ENCODE results near the gene ASB11.

ASB11 gene

DNA sequence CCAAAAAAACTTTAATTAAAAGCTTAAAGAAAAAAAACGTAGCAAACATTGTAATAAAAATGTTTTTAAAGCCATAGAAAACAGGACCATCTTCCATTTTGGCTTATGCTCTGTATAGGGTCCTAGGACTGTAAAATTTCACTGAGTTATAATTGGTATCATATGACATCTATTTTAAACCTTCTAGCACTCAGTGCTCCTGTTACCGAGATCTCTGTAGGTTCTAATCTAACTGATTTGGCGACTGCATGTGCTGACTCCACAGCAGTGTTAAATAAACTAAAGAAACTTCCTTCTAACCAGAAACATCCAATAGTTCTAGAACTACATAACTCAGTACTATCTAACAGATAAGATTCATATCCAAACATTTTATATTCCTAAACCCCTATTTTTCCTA is at the start of gene ASB11:
Gene ASB11, minus strand, starts transcription at position 132 of the 400 bp plus-strand sequence. Its CDS starts 35 bp downstream, at position 97.
- in situ Hi-C loops (cut with HindIII; ENCODE audit: low sequenced_read_pairs) = no loop called here

DNA sequence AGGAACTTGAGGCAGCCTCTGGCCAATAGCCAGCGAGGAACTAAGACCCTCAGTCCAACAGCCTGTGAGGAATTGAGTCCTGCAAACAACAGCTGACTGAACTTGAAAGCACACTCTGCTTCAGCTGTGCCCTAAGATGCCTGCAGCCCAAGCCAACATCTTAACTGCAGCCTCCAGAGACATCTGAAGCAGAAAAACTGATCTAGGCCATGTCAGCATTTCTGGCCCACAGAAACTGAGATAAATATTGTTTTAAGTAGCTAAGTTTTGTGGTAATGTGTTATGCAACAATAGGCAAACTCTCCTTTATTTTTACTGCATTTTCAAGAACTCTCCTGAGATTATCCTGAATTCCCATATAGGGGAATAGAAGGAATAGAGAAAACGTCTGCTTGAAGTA is 44.3 kb upstream of the ASB11 start:
- in situ Hi-C loops (cut with HindIII; ENCODE audit: low sequenced_read_pairs) = no loop called here

DNA sequence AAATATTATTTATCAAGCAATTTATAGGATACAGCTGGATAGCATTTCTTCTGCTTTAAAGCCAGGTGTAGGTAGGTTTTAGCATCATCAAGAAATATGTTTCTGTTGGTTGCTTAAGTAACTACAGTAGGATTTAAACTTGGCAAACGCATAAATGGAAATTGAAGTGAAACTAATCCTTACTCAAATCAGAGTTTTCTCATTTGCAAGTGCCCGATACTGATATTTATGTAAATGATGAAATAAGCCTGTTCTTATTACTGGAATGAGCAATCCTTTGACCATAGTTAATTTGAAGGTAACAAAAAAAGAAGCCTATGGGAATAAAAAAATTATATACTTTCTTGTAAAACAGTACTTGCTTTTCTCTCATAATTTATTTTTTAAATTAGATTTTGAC is 43.1 kb upstream of the ASB11 start:
- in situ Hi-C loops (cut with HindIII; ENCODE audit: low sequenced_read_pairs) = no loop called here

DNA sequence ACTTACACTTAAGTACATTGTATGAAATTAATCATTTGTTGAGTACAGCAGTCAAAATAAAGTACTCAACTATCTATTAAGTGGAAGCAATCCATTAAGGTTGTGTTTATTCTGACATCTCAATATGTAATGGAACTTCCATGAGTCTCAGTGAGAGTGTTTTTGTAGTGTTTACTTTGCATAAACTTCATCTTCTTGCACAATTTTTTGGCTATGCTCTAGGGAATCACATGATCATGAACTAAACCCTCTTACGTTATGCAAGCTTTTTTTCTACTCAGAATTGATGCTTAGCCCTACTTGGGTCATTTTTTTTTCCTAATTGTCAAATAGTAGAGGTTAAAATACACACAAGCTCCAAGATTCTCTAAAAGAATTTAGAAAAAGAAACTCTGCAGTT is 41.0 kb upstream of the ASB11 start:
- in situ Hi-C loops (cut with HindIII; ENCODE audit: low sequenced_read_pairs) = no loop called here

GRCh38 chrX:15350329-15350996 is 35.0 kb upstream of the ASB11 start:
- in situ Hi-C loops (cut with HindIII; ENCODE audit: low sequenced_read_pairs) = no loop called here

- in situ Hi-C loops (cut with HindIII; ENCODE audit: low sequenced_read_pairs) = no loop called here
Measured at GRCh38 chrX:15349046-15349445, 33.6 kb upstream of the ASB11 start.

DNA sequence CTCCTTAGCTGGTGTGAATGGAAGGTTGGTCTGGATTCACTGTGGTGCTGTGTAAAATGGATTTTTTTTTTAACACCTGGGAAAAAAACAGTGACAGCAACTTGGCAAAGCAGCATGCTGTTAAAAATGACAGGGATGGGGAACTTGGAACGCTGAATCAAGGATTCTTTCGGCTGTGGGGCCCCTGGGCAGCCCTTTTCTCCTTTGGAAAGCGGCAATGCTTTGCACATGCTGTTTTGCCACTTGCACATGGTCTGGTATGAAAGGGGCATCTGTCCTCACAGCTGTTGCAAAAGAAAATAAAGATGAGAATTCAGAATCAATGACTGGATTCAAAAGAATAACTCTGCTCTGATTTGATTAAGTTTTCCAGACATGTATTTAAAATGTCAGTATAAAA is 30.5 kb upstream of the ASB11 start:
- in situ Hi-C loops (cut with HindIII; ENCODE audit: low sequenced_read_pairs) = no loop called here

DNA sequence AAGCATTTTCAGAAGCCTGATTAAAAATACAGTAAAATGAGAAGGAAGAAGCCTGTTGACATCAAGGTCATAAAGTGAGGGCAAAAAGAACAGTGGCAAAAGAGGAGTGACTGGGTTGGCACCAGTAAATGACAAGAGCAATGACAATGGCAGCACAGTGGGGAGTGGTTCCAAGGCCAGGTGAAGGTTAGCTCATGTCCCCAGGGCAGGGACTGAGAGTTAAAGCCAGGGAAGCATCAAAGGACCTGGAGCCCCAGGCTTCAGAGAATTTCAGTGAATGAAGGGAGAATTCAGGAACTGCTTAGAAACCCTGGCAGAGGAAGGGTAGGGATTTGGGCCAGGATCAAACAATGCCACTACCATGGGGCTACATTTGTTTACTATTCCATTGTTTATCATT is 28.7 kb upstream of the ASB11 start:
- in situ Hi-C loops (cut with HindIII; ENCODE audit: low sequenced_read_pairs) = no loop called here

DNA sequence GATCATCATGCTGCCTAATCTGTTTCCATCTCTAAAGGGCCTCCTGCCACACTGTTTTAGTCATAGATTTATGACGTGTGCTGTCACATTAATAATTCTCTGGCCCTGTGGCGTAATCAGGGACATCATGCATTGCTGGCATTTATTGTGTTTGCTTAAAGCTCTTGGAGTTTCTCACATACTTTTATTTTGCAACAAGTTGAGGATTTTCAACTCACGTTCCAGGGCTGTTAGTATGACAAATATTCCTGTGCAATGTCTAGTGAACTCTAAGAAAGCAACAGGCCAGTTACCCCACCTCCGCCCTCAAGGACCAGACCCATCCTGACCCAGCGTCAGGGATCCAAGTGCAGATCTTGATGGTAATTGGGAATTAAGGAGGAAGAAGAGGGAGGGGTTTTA is 27.6 kb upstream of the ASB11 start:
- in situ Hi-C loops (cut with HindIII; ENCODE audit: low sequenced_read_pairs) = no loop called here

DNA sequence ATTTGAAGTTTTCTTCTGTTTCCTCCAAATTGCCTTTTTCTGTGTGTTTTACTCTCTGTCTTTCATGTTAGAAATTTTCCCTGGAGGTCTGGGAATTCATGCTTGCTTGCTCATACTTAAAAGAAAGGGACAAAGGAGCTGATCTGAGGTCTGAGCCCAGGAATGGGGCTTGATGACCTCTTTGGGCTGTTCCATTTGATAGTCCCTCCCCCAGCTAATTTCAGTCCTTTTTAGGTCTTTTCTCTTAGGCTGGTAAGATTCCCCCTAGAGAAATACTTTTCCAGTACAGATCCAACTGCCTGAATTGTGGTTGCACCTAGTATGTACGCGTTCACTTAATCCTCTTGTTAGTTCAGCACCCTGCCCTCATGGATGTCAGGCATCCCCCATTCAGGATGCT is 25.4 kb upstream of the ASB11 start:
- in situ Hi-C loops (cut with HindIII; ENCODE audit: low sequenced_read_pairs) = no loop called here

- in situ Hi-C loops (cut with HindIII; ENCODE audit: low sequenced_read_pairs) = no loop called here
Measured at GRCh38 chrX:15336023-15336413, 20.6 kb upstream of the ASB11 start.

GRCh38 chrX:15335135-15336022 is 19.9 kb upstream of the ASB11 start, which contains the start of gene PIGA:
Gene PIGA, minus strand, starts transcription at chrX:15335523. Its CDS starts 3,593 bp downstream, at chrX:15331930.
- in situ Hi-C loops (cut with HindIII; ENCODE audit: low sequenced_read_pairs) = no loop called here

DNA sequence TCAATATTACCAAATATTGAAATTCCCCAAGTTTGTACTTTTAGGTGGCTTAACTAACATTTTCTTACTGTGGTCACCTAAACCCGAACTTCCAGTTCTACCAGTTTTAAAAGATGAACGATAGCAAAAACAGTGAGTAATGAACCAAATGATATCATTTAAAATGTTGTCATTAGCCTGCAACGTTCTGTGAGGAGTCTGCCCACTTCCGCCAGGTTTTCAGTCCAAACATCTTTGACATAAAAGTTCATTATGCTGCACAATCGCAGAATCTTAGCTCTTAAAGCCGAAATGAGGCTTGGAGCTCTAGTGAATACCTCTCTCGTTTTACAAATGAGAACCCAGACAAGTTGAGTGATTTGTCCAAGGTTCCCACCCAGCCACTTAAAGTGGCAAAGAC is 19.1 kb upstream of the ASB11 start:
- in situ Hi-C loops (cut with HindIII; ENCODE audit: low sequenced_read_pairs) = no loop called here

DNA sequence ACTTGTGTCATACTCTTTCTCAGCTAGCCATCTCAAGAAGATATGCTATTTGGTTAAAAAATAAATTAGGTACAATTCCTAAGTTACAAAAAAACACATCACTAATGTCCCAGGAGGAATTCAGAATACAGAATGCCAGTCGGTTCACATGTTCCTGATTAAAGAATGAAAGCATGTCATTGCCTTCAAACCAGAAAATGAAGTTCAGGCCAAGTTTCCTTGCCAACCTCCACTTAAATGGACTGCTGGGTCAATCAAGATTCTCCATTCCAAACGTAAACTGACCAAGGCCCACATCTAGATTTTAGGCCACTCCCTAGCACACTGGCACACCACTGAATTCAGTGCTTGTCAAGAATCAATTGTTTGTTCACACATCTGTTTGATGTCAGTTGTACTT is 13.4 kb upstream of the ASB11 start:
- in situ Hi-C loops (cut with HindIII; ENCODE audit: low sequenced_read_pairs) = no loop called here

DNA sequence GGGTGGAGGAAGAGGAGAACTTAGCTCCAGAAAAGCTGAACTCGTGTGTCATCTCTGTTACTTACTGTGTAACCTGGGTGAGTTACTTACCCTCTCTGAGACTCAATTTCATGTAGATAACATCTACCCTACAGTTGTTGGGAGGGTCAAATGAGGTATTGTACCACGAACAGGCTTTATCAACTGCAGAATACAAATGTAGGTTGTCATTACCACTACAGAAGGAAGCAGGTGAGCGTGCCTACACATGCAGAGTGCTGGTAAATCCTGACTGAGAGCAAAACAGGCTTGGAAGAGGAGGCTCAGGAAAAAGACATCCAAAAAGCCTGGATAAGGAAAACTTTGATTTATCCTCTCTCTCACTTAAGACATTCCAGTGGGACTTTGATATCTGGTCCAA is 12.7 kb upstream of the ASB11 start:
- in situ Hi-C loops (cut with HindIII; ENCODE audit: low sequenced_read_pairs) = no loop called here

DNA sequence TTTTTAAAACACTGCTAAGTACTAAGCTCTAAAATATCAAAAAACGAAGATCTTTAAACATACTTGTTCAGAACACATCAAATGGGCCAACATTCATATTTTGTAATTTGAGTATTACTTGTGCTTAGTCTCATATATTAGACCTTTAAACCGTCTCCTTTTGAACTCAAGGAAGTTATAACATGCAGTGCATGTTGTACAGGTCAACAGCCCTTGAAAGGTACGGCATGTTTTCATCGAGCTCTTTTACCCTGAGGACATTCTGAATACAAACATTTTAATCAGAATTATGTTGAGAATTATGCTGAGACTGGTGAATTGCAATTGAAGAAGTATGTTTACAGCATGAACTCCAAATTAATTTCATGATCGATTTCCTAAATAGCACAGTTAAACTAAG is 7.0 kb upstream of the ASB11 start:
- in situ Hi-C loops (cut with HindIII; ENCODE audit: low sequenced_read_pairs) = no loop called here

DNA sequence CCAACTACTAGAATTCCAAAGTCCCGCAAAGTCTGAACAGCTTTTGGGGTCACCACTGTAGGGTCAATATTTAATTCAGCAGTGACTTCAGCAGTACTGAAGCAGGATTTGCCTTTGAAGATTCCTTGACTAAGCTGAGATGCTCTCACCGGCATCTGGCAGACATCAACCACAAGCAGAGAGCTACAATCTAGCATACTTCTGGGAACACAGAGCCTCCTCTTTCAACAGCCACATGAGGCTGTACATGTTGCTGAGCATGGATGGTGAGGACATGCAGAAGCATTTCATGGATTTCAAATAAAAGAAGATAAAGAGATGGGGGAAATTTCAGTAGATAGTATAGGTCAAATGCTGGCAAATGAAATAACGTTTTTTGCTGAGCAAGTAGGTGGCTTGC is 6.6 kb upstream of the ASB11 start:
- in situ Hi-C loops (cut with HindIII; ENCODE audit: low sequenced_read_pairs) = no loop called here

- in situ Hi-C loops (cut with HindIII; ENCODE audit: low sequenced_read_pairs) = no loop called here
Measured at GRCh38 chrX:15321447-15321846, 6.0 kb upstream of the ASB11 start.

GRCh38 chrX:15320297-15320696 is 4.9 kb upstream of the ASB11 start:
- in situ Hi-C loops (cut with HindIII; ENCODE audit: low sequenced_read_pairs) = no loop called here

DNA sequence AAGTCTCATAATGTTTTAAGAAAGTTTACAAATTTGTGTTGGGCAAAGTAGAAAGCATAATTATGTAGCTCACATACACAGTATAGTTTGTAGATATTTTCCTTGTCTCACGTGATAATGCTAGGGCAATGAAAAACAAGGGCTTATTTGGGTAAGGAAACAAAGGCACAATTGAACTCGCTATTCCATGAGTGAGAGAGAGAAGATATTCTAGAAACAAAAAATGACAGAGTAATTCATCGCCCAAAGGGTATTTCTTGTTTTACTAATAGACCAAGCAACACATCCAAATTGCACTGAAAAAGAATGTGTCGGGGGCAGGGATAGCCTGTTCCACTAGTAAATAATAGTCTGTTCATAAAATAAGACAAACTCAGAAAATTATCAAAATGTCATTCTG is 3.6 kb upstream of the ASB11 start:
- in situ Hi-C loops (cut with HindIII; ENCODE audit: low sequenced_read_pairs) = no loop called here

DNA sequence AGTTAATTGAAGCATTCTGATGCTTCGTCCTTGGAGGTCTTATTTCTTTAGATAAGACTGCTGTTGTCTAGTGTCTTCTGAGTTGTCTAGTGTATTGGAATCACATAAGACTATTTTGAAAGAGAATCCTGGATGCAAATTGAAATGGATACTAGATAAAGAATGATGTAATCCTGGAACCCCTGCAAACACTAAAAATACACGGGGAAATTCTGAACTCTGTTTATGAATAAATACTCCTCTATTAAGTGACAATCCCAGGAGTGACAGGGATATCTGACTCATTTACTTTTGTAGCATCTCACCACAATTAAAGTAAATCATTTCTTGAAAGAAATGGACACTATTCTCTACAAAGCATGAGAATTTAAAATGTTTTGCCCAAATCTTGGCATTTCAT is 968 bp downstream of the ASB11 start:
- in situ Hi-C loops (cut with HindIII; ENCODE audit: low sequenced_read_pairs) = no loop called here

DNA sequence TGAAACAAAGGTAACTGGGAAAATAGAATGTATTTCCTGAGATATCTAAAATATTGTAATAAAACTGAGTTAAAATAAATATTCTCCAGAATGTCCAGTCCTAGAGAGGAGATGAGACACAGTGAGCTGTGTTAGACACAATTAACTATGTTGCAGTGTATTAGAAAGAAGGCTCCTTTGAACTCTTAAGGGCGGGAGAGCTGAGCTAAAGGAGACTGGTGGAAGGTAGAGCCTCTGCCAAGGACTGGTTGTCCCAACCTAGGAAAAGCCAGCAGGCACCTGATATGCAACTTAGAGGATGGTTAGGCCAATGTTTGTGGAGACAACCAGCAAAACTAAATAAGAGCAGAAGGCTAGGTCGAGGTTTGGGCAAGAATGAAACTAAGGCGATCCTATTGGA is 4.3 kb downstream of the ASB11 start:
- in situ Hi-C loops (cut with HindIII; ENCODE audit: low sequenced_read_pairs) = no loop called here
